Fibroblast of lung (primary cell): ENCODE results near the gene LMAN1L. TPM values are rescaled to one million over a fixed set of nuclear protein-coding genes. Genes with fewer than 3 reads are reported as not detected.

ENCODE experiments used
- DNase-seq, 2 donors: peaks; one replicate each; pipeline versions ENCODE4 v3.0.0 to v3.0.0-alpha.2; 2010; ENCODE audit warnings: low read depth in 2 of 2
- H2AFZ ChIP-seq: 2 replicates; pipeline ENCODE4 v1.5.1; 2012; ENCODE audit warnings: low read length, control low read depth, inconsistent platforms
- H3K27ac ChIP-seq: 2 replicates; pipeline ENCODE4 v1.5.1; 2011; ENCODE audit warnings: low read length, control low read depth; ENCODE audit not compliant: insufficient read depth
- H3K27me3 ChIP-seq: 2 replicates; pipeline ENCODE4 v1.5.1; 2011; ENCODE audit warnings: mild to moderate bottlenecking, low read length; ENCODE audit not compliant: control insufficient read depth, insufficient read depth
- H3K36me3 ChIP-seq: 2 replicates; pipeline ENCODE4 v1.5.1; 2011; ENCODE audit warnings: low read length; ENCODE audit not compliant: control insufficient read depth, insufficient read depth
- H3K4me1 ChIP-seq: 2 replicates; pipeline ENCODE4 v1.5.1; 2011; ENCODE audit warnings: low read length; ENCODE audit not compliant: control insufficient read depth, insufficient read depth; ENCODE audit errors: extremely low read depth
- H3K4me2 ChIP-seq: 2 replicates; pipeline ENCODE4 v1.5.1; 2011; ENCODE audit warnings: low read length, control low read depth; ENCODE audit not compliant: insufficient read depth; ENCODE audit errors: extremely low read depth
- H3K4me3 ChIP-seq, 4 experiments: fragments of 200-600 bp in 1 of 4; sonication (generic) in 1 of 4; replicated peaks in 1 of 4; 2 replicates each; pipeline ENCODE4 v1.5.1; 2011 to 2016; ENCODE audit warnings: low read length in 4 of 4, low read depth in 3 of 4, mild to moderate bottlenecking in 3 of 4, control low read depth in 2 of 4, inconsistent platforms in 1 of 4, mixed read lengths in 1 of 4; ENCODE audit not compliant: insufficient read depth in 1 of 4; ENCODE audit errors: control extremely low read depth in 1 of 4
- H3K79me2 ChIP-seq: 2 replicates; pipeline ENCODE4 v1.5.1; 2012; ENCODE audit warnings: mild to moderate bottlenecking, low read length, inconsistent platforms; ENCODE audit not compliant: control insufficient read depth, insufficient read depth
- H3K9ac ChIP-seq: 2 replicates; pipeline ENCODE4 v1.5.1; 2011; ENCODE audit warnings: mild to moderate bottlenecking, low read length, control low read depth; ENCODE audit not compliant: insufficient read depth
- H3K9me3 ChIP-seq: 2 replicates; pipeline ENCODE4 v1.5.1; 2012; ENCODE audit warnings: low read depth, low read length; ENCODE audit not compliant: control insufficient read depth, insufficient read depth
- H4K20me1 ChIP-seq: 2 replicates; pipeline ENCODE4 v1.5.1; 2011; ENCODE audit warnings: low read length; ENCODE audit not compliant: control insufficient read depth, insufficient read depth; ENCODE audit errors: extremely low read depth
- CTCF ChIP-seq, 2 donors: IDR thresholded peaks in 1 of 2; conservative IDR thresholded peaks in 1 of 2; 1 replicate in 1 of 2; 2 replicates in 1 of 2; pipeline ENCODE4 v1.5.1; 2011 to 2012; ENCODE audit warnings: low read length in 2 of 2, control low read depth in 1 of 2, inconsistent platforms in 1 of 2, low read depth in 1 of 2, mild to moderate bottlenecking in 1 of 2
- EZH2 ChIP-seq: IDR thresholded peaks from 2 replicates; pipeline ENCODE4 v1.5.1; 2012; ENCODE audit warnings: low read length, control low read depth, mild to moderate bottlenecking; ENCODE audit errors: missing control alignments
- polyA plus RNA-seq, 2 donors: library from polyadenylated mRNA; depleted of rRNA in 1 of 2; stranded (reverse) in 1 of 2; unstranded in 1 of 2; fragments of >200 nt; gene quantifications; 2 replicates each; pipeline ENCODE4 v1.2.1, GENCODE V29; 2011 to 2012; ENCODE audit warnings: missing spikeins in 1 of 2
- total RNA-seq: library from RNA; depleted of rRNA; stranded (reverse); fragments of >200 nt; gene quantifications from 2 replicates; pipeline ENCODE4 v1.2.1, GENCODE V29; 2014

LMAN1L gene
- total and polyA plus RNA-seq, 2 donors (not counting 1 experiment from before 2014, with no cell fraction given) = not detected

GRCh38 chr15:74792227-74793016, 20.2 kb upstream of the LMAN1L start:
- H3K27ac ChIP-seq = no peak overlapping the region
- H3K36me3 ChIP-seq = no peaks in the 10 kb centered on the region
- no peak overlapping the region for H3K9ac ChIP-seq
- DNase-seq = no peak
- H3K9me3 ChIP-seq = no peaks in the 10 kb centered on the region
- H3K27me3 ChIP-seq = no peaks in the 10 kb centered on the region
- peaks cover 65% of the 10 kb centered on the region for H3K79me2 ChIP-seq
- H3K4me2 ChIP-seq = no peak overlapping the region
- H4K20me1 ChIP-seq = no peaks in the 10 kb centered on the region
- no peak for TF ChIP-seq CTCF (conservative IDR thresholded peaks at IDR 0.05 in 1 of 2, IDR thresholded peaks at IDR 0.05 in 1 of 2; ENCODE audit: low read depth in 1 of 2, low read length in 2 of 2)
- TF ChIP-seq EZH2 = no peak
- no peak overlapping the region for H2AFZ ChIP-seq
- peaks cover 40% of the 10 kb centered on the region for H3K4me1 ChIP-seq
- H3K4me3 ChIP-seq = no peak overlapping the region

GRCh38 chr15:74793135-74794028, 19.3 kb upstream of the LMAN1L start:
- no peaks in the 10 kb centered on the region for H4K20me1 ChIP-seq
- TF ChIP-seq EZH2 (no peak), CTCF (conservative IDR thresholded peaks at IDR 0.05 in 1 of 2, IDR thresholded peaks at IDR 0.05 in 1 of 2; ENCODE audit: low read depth in 1 of 2, low read length in 2 of 2) (peak; percentile 8 to 13)

More at GRCh38 chr15:74793135-74794028, 19.3 kb upstream of the LMAN1L start:
- Histone ChIP-seq H3K4me3 (no peak overlapping the region), H3K4me2 (no peak overlapping the region), H3K79me2 (peaks cover 60% of the 10 kb centered on the region), H3K4me1 (peaks cover 32% of the 10 kb centered on the region), H3K36me3 (peaks cover under 1% of the 10 kb centered on the region), H2AFZ (no peak overlapping the region), H3K9me3 (no peaks in the 10 kb centered on the region), H3K9ac (no peak overlapping the region), H3K27ac (no peak overlapping the region), H3K27me3 (no peaks in the 10 kb centered on the region)
- peak in 1 of 2 donors; percentile 34 for DNase-seq
